Thymus (tissue), 14 donors: ENCODE data around the gene CEP57L1. TPM values are rescaled to one million over a fixed set of nuclear protein-coding genes. Genes with fewer than 3 reads are reported as not detected.

ENCODE experiments used
- DNase-seq, 9 donors: peaks; one replicate each; pipeline ENCODE4 v3.0.0-alpha.2; 2013; ENCODE audit warnings: low spot score in 9 of 9, low read depth in 6 of 9, missing footprints in 1 of 9
- H3K27ac ChIP-seq, 2 donors: one replicate each; pipeline ENCODE4 v1.5.1; 2013; ENCODE audit warnings: control low read depth in 1 of 2, low read depth in 1 of 2, low read length in 1 of 2, mild to moderate bottlenecking in 1 of 2, moderate library complexity in 1 of 2
- H3K27me3 ChIP-seq, 2 donors: one replicate each; pipeline ENCODE4 v1.5.1; 2013; ENCODE audit warnings: low read length in 1 of 2; ENCODE audit not compliant: control insufficient read depth in 2 of 2, insufficient read depth in 1 of 2
- H3K36me3 ChIP-seq, 2 donors: one replicate each; pipeline ENCODE4 v1.5.1; 2013; ENCODE audit warnings: low read length in 1 of 2, mild to moderate bottlenecking in 1 of 2, moderate library complexity in 1 of 2; ENCODE audit not compliant: control insufficient read depth in 2 of 2, insufficient read depth in 2 of 2
- H3K4me1 ChIP-seq, 2 donors: one replicate each; pipeline ENCODE4 v1.5.1; 2013; ENCODE audit warnings: low read length in 2 of 2; ENCODE audit not compliant: control insufficient read depth in 2 of 2, insufficient read depth in 2 of 2
- H3K4me3 ChIP-seq, 2 donors: one replicate each; pipeline ENCODE4 v1.5.1; 2013; ENCODE audit warnings: low read length in 2 of 2, control low read depth in 1 of 2, mild to moderate bottlenecking in 1 of 2
- H3K9me3 ChIP-seq, 2 donors: one replicate each; pipeline ENCODE4 v1.5.1; 2013; ENCODE audit warnings: low read length in 1 of 2, mild to moderate bottlenecking in 1 of 2; ENCODE audit not compliant: control insufficient read depth in 2 of 2, insufficient read depth in 1 of 2
- WGBS: extraction: QIAGEN DNeasy Blood & Tissue Kit; methylation state at CpG from one replicate; pipeline ENCODE4 v1.1.7; 2013; 5-methylcytosine and 5-hydroxymethylcytosine counted together
- long read RNA-seq, 10 donors: transcript quantifications; one replicate each; lab custom pipeline, GENCODE V29; 2026
- polyA plus RNA-seq: library from polyadenylated mRNA; stranded (reverse); fragments of 200-250 nt; gene quantifications from one replicate; pipeline ENCODE4 v1.2.3, GENCODE V29; 2013
- total RNA-seq: library from RNA; stranded (reverse); fragments of 120-200 nt; gene quantifications from one replicate; pipeline ENCODE4 v1.2.4, GENCODE V29; 2013
- donor health status: healthy.

Gene CEP57L1
- total RNA-seq, result 22.2 TPM
- 9.9 TPM for polyA plus RNA-seq
- long read RNA-seq, donor 1, result 0 reads
- long read RNA-seq, donor 2, result 0 reads
- long read RNA-seq, donor 3, partial matches to known transcripts, result 0 of 3 reads
- long read RNA-seq, donor 3, other reads (novel, unspliced or antisense), result 0 of 3 reads
- long read RNA-seq, donor 4, result 0 reads
- long read RNA-seq, donor 5, partial matches to known transcripts, result 0 of 1 reads
- long read RNA-seq, donor 5, other reads (novel, unspliced or antisense), result 0 of 1 reads
- long read RNA-seq, donor 6, result 0 reads
- long read RNA-seq, donor 7, partial matches to known transcripts, result 0 of 4 reads
- long read RNA-seq, donor 7, other reads (novel, unspliced or antisense), result 0 of 4 reads
- long read RNA-seq, donor 8, result 0 reads
- long read RNA-seq, donor 9, result 0 reads
- long read RNA-seq, donor 10, partial matches to known transcripts, result 0 of 1 reads
- long read RNA-seq, donor 10, other reads (novel, unspliced or antisense), result 0 of 1 reads

DNA sequence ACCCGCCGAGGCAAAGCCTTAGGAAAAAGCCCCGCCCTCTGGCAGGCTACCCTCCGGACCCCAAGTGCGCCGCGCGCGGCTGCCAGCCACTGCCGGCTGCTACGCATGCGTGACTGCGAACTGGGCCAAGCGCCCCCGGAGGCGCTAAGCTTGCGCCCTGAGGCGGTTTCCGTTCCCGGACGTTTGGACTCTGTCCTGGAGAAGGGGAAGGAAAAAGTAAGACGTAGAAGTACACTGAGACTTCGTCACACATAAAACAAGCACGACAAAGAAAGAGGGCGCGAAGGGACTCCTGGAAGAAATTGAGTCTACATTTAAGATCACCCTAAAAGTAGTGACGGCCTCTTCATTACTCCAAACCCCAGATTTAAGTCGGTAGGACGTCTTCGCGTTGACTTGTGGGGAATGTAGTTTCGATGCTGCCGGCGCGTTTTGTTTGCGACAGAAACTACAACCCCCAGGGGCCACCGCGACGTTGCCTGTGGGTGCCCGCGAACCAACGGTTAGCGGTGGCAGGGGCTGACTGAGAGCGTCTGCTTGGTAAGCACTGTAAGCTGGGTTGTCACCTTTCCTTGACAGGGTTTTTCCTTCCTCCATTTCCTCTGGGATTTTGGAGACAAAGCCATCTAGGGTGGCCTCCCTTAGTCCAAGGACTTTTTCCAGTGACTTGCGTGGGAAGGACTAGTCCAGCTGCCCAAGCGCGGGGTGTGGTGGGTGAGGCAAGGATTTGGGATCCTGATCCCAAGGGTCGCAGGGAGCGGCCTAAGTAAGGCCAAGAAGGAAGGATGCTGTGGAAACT is at the start of gene CEP57L1:
Gene CEP57L1, plus strand, starts transcription at position 472 of the 799 bp plus-strand sequence. CDS start 49,715 bp downstream, outside the sequence.
- Histone ChIP-seq H3K4me3 (peak within 1 kb of the TSS; percentile 67 to 95), H3K4me1 (peaks cover 7 to 8% of the 10 kb centered on the region in 2 donors), H3K9me3 (no peaks in the 10 kb centered on the region), H3K36me3 (no peaks in the 10 kb centered on the region), H3K27me3 (no peaks in the 10 kb centered on the region), H3K27ac (peak within 1 kb of the TSS; percentile 99)
- WGBS, result under 1% methylated on average over 49 of the region's 49 CpGs
- peak; percentile 93 to 99 (median 97) for DNase-seq

DNA sequence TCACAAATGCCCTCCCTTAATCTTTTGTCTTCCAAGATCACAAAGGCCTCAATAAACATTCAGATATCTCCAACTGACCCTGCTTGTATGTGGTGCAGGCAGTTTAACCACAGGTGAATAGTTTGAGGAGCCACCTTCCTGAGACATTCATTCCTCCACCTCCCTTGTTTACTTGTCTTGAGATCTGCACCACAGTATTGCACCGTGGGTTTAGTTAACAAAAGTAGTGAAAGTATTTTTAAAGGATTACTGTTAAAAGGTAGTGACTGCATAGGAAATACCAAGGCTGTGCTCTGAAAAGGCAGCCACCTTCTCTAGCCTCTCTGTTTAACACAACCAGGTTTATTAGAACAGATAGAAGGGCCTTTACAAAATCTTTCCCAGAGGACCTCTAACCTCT is 47.1 kb upstream of the CEP57L1 start:
- no peak for DNase-seq
- no peaks in the 10 kb centered on the region for H3K27me3 ChIP-seq
- peaks cover 0 to 2% of the 10 kb centered on the region in 2 donors for H3K36me3 ChIP-seq
- no peak overlapping the region for H3K27ac ChIP-seq
- H3K4me3 ChIP-seq, result no peak overlapping the region
- H3K9me3 ChIP-seq, result no peaks in the 10 kb centered on the region
- no peaks in the 10 kb centered on the region for H3K4me1 ChIP-seq
- WGBS, result 18% methylated on average over 1 of the region's 1 CpG

DNA sequence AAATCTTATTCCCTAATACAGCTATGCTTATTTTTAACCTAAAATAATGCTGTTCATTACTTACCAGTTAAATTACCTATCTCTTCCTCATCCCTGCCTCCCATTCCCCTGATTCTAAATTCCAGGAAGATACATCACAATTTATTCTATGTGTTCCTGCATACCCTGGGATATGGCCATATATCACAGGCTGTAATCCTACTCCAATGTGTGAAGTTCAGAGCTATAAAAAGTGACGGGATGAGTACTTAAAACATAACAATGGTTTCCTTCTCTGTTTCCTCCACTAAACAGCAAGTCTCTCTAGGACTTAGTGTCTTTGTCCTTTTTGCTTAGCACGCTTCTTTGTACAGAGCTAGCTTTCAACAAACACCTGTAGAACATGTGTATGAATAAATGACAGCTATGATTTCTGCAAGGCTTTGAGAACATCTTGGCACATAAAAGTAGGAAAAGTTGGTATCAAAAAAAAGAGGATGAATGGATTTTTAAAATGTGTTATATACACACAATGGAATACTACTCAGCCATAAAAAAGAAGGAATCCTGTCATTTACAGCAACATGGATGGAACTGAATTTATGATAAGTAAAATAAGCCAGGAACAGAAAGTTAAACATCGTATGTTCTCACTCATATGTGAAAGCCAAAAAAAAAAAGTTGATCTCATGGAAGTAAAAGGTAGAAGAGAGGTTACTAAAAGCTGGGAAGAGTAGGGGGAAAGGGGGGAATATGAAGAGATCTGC is 46.5 kb upstream of the CEP57L1 start:
- no peak overlapping the region for H3K27ac ChIP-seq
- peaks cover 0 to 2% of the 10 kb centered on the region in 2 donors for H3K36me3 ChIP-seq
- H3K4me3 ChIP-seq, result no peak overlapping the region
- H3K4me1 ChIP-seq, result no peaks in the 10 kb centered on the region
- no peaks in the 10 kb centered on the region for H3K27me3 ChIP-seq
- 98% methylated on average over 3 of the region's 3 CpGs for WGBS
- no peak for DNase-seq
- no peaks in the 10 kb centered on the region for H3K9me3 ChIP-seq

DNA sequence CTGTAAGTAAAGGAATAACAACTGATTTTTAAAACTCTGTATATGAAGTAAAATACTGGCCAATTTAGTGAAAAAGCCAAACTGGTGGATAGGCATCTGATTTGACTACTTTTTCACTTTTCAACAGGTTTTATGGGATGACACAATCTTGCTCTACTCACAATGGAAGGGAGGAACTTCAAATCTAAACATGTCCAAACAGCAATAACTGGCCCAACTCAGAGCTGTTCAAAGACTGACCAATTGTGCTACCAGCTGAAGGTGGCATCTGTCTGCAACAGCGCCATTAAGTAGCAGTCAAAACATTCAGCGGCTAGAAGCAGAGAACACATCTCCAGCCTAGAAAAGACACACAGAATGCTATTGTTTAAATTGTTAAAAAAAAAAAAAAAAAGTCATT is 45.3 kb upstream of the CEP57L1 start:
- Histone ChIP-seq H3K36me3 (peaks cover 0 to 2% of the 10 kb centered on the region in 2 donors), H3K27ac (no peak overlapping the region), H3K27me3 (no peaks in the 10 kb centered on the region), H3K4me1 (no peaks in the 10 kb centered on the region), H3K4me3 (no peak overlapping the region), H3K9me3 (no peaks in the 10 kb centered on the region)
- 100% methylated on average over 2 of the region's 2 CpGs for WGBS
- DNase-seq, result no peak

DNA sequence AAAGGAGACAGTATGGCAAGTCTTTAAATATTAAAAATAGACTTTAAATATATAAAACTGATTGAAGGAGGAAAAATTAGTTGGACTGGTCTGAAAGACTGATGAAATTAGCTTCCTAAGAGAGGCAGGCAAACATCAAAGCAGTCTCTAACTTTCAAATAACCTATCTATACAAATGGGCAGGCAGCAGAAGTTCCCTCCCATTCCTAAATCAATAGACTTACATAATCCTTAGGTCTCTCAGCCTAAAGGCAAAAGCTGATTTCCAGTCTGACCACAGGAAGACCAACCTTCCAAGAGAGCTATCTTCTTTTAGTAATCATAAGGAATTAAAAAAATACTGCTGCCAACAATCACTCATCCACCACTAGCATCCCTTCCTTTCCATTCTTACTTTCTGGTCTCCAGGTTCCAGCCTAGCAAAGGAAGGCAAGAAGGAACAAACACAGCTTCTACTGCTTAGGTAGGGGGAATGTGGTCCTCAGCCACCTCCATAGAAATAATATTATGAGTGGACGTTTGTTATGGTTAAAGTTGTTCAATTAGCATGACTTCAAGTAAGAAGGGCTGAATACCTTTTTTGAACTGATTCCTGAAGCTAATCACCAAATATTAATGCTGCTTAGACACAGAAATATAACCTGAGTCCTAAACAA is 44.7 kb upstream of the CEP57L1 start:
- DNase-seq, result no peak
- 96% methylated on average over 1 of the region's 1 CpG for WGBS
- H3K27me3 ChIP-seq, result no peaks in the 10 kb centered on the region
- no peak overlapping the region for H3K4me3 ChIP-seq
- no peak overlapping the region for H3K27ac ChIP-seq
- H3K9me3 ChIP-seq, result no peaks in the 10 kb centered on the region
- no peaks in the 10 kb centered on the region for H3K4me1 ChIP-seq
- no peaks in the 10 kb centered on the region for H3K36me3 ChIP-seq

DNA sequence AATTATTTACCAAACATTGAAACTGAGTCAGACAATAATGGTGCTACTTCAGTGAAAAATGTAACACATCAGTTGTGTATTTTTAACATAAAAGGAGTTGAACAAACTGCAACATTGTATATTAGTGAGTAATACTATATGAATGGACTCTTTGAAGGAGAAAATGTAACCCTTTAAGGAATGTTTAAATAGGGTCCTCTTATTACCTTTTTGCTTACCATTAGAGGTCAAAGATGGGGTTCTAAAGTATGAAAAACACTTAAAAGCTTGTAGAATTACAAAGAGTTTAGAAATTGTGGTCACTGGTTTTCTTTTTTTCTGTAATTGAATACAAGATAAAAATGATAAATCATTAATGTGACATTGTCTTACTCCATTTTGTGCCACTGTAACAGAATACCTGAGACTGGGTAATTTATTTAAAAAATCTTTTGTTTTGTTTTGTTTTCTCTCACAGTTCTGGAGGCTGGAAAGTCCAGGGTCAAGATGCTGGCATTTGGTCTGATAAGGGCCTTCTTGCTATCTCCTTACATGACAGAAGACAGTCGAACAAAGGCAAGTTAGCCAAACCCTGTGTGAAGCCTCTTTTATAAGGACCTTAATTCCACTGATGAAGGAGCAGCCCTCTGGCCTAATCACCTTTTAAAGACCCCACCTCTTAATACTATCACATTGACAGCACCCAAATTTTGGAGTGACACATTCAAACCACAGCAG is 43.8 kb upstream of the CEP57L1 start:
- H3K4me3 ChIP-seq, result no peak overlapping the region
- H3K4me1 ChIP-seq, result no peaks in the 10 kb centered on the region
- no peaks in the 10 kb centered on the region for H3K36me3 ChIP-seq
- no peak overlapping the region for H3K27ac ChIP-seq
- H3K27me3 ChIP-seq, result no peaks in the 10 kb centered on the region
- H3K9me3 ChIP-seq, result no peaks in the 10 kb centered on the region
- no peak for DNase-seq
- WGBS, result 98% methylated on average over 1 of the region's 1 CpG

DNA sequence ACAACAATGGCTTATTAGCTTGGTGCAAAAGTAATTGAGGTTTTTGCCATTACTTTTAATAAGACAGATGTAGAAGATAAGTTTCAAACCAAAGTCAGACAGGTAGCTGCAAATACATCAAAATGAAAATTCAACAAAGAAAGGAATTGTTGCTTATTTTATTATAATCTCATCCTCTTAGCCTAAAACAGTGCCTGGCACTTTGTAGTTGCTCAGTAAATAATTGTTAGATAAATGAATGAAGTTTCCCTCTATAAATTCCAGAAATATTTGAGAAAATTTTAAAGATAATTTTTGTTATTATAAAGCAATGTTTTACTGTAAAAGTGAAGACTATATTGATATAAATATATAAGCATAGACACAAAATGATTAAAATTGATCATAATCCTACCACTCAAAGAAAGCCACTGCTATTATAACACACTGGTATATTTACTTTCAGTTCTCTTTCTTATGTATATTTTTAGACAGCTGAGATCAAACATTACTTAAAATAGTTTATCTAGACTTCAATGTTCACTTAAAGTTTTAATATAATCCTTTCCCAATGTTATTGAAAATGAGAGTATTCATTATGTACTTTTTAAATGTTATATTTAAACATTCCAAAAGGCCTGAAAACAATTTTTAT is 43.2 kb upstream of the CEP57L1 start:
- Histone ChIP-seq H3K36me3 (no peaks in the 10 kb centered on the region), H3K27ac (no peak overlapping the region), H3K9me3 (no peaks in the 10 kb centered on the region), H3K27me3 (no peaks in the 10 kb centered on the region), H3K4me3 (no peak overlapping the region), H3K4me1 (no peaks in the 10 kb centered on the region)
- no peak for DNase-seq

DNA sequence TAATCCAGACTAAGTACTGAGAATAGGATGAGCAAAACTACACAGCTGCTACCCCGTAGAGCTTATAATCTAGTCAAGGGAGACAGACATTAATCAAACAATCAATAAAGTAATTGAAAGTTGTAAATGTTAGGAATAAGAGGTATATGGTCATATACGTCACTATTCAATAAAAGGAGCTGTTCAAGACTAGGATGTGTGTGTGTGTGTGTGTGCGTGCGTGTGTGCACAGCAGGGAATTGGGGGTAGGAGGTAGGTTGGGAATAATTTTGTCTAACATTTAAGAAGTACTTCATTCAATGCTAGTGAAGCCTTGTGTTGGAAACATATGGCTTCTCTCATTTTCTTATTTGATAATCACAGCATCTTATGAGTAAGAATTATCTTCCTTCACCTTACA is 42.5 kb upstream of the CEP57L1 start:
- no peak for DNase-seq
- no peaks in the 10 kb centered on the region for H3K9me3 ChIP-seq
- H3K4me1 ChIP-seq, result no peaks in the 10 kb centered on the region
- H3K4me3 ChIP-seq, result no peak overlapping the region
- WGBS, result 97% methylated on average over 4 of the region's 4 CpGs
- H3K27ac ChIP-seq, result no peak overlapping the region
- H3K27me3 ChIP-seq, result no peaks in the 10 kb centered on the region
- H3K36me3 ChIP-seq, result no peaks in the 10 kb centered on the region
